HepG2 (cell line): ENCODE data around the gene UAP1L1. TPM values are rescaled to one million over a fixed set of nuclear protein-coding genes. Genes with fewer than 3 reads are reported as not detected.

Experiments used
- ATRX ChIP-seq: sonication (generic); formaldehyde crosslinking; IDR thresholded peaks from 2 replicates; pipeline ENCODE4 v1.4.0; 2020; ENCODE audit warnings: missing genetic modification reagents, borderline replicate concordance
- CEBPB ChIP-seq: IDR thresholded peaks from 2 replicates; pipeline ENCODE4 v1.6.1; 2011; ENCODE audit warnings: low read depth, low read length, improper control_type of control experiment, borderline replicate concordance
- ESRRA ChIP-seq: sonication (generic); formaldehyde crosslinking; IDR thresholded peaks from 2 replicates; pipeline ENCODE4 v1.5.1; 2020; ENCODE audit warnings: mild to moderate bottlenecking, low read depth, missing genetic modification reagents
- ISL2 ChIP-seq: sonication (generic); formaldehyde crosslinking; IDR thresholded peaks from 2 replicates; pipeline ENCODE4 v1.5.0; 2020; ENCODE audit warnings: missing genetic modification reagents
- JUN ChIP-seq: sonication (generic); formaldehyde crosslinking; IDR thresholded peaks from 2 replicates; pipeline ENCODE4 v1.4.0; 2020; ENCODE audit warnings: mild to moderate bottlenecking, missing genetic modification reagents
- KDM6A ChIP-seq: IDR thresholded peaks from 2 replicates; pipeline ENCODE4 v1.6.1; 2016; ENCODE audit warnings: low read depth
- KMT2B ChIP-seq: IDR thresholded peaks from 2 replicates; pipeline ENCODE4 v1.6.1; 2016; ENCODE audit warnings: missing genetic modification reagents, missing compliant biosample characterization
- MYPOP ChIP-seq: sonication (generic); formaldehyde crosslinking; IDR thresholded peaks from 2 replicates; pipeline ENCODE4 v1.8.1; 2023; ENCODE audit warnings: mild to moderate bottlenecking, moderate library complexity, missing genetic modification reagents
- NFIB ChIP-seq: sonication (generic); formaldehyde crosslinking; IDR thresholded peaks from 2 replicates; pipeline ENCODE4 v1.9.0; 2021; ENCODE audit warnings: missing genetic modification reagents, mild to moderate bottlenecking, borderline replicate concordance
- NR0B2 ChIP-seq: sonication (generic); formaldehyde crosslinking; IDR thresholded peaks from 2 replicates; pipeline ENCODE4 v1.4.0; 2020; ENCODE audit warnings: mild to moderate bottlenecking, missing genetic modification reagents
- RORA ChIP-seq: sonication (generic); formaldehyde crosslinking; IDR thresholded peaks from 2 replicates; pipeline ENCODE4 v1.5.0; 2020; ENCODE audit warnings: mild to moderate bottlenecking, missing genetic modification reagents, moderate library complexity
- SMAD3 ChIP-seq: sonication (generic); formaldehyde crosslinking; IDR thresholded peaks from 2 replicates; pipeline ENCODE4 v1.4.0; 2020; ENCODE audit warnings: missing genetic modification reagents
- SNAI1 ChIP-seq: sonication (generic); formaldehyde crosslinking; IDR thresholded peaks from 2 replicates; pipeline ENCODE4 v1.5.0; 2020; ENCODE audit warnings: mild to moderate bottlenecking, missing genetic modification reagents, borderline replicate concordance
- SPEN ChIP-seq: sonication (generic); formaldehyde crosslinking; IDR thresholded peaks from 2 replicates; pipeline ENCODE4 v1.5.1; 2020; ENCODE audit warnings: low read depth, mild to moderate bottlenecking, missing genetic modification reagents
- SRSF1 ChIP-seq: fragments of 200-400 bp; formaldehyde crosslinking; optimal IDR thresholded peaks from 2 replicates; pipeline ENCODE3; 2017; ENCODE audit warnings: mild to moderate bottlenecking, low read depth, low read length, moderate library complexity
- TFDP2 ChIP-seq: sonication (generic); formaldehyde crosslinking; IDR thresholded peaks from 2 replicates; pipeline ENCODE4 v1.4.0; 2020; ENCODE audit warnings: missing genetic modification reagents
- TMF1 ChIP-seq: sonication (generic); formaldehyde crosslinking; IDR thresholded peaks from 2 replicates; pipeline ENCODE4 v1.8.1; 2022; ENCODE audit warnings: low read depth, missing genetic modification reagents
- TOE1 ChIP-seq: sonication (generic); formaldehyde crosslinking; IDR thresholded peaks from 2 replicates; pipeline ENCODE4 v1.4.0; 2020; ENCODE audit warnings: mild to moderate bottlenecking, missing genetic modification reagents
- U2AF2 ChIP-seq: fragments of 200-400 bp; formaldehyde crosslinking; IDR thresholded peaks from 2 replicates; pipeline ENCODE4 v1.6.1; 2017; ENCODE audit warnings: low read depth, mild to moderate bottlenecking, low read length
- WIZ ChIP-seq: sonication (generic); formaldehyde crosslinking; IDR thresholded peaks from 2 replicates; pipeline ENCODE4 v1.5.1; 2020; ENCODE audit warnings: mild to moderate bottlenecking, missing genetic modification reagents
- ZFY ChIP-seq: sonication (generic); formaldehyde crosslinking; IDR thresholded peaks from 2 replicates; pipeline ENCODE4 v1.4.0; 2020; ENCODE audit warnings: missing genetic modification reagents
- ZNF12 ChIP-seq: sonication (generic); formaldehyde crosslinking; IDR thresholded peaks from 2 replicates; pipeline ENCODE4 v1.5.0; 2020; ENCODE audit warnings: missing genetic modification reagents
- ZNF136 ChIP-seq: sonication (generic); formaldehyde crosslinking; IDR thresholded peaks from 2 replicates; pipeline ENCODE4 v1.8.1; 2022; ENCODE audit warnings: low read depth, mild to moderate bottlenecking, moderate library complexity, missing genetic modification reagents
- ZNF260 ChIP-seq: sonication (generic); formaldehyde crosslinking; IDR thresholded peaks from 2 replicates; pipeline ENCODE4 v1.4.0; 2020; ENCODE audit warnings: missing genetic modification reagents, low read depth, mild to moderate bottlenecking, borderline replicate concordance
- ZNF484 ChIP-seq: sonication (generic); formaldehyde crosslinking; IDR thresholded peaks from 2 replicates; pipeline ENCODE4 v1.5.1; 2020; ENCODE audit warnings: mild to moderate bottlenecking, low read depth, missing genetic modification reagents, borderline replicate concordance
- ZNF629 ChIP-seq: sonication (generic); formaldehyde crosslinking; conservative IDR thresholded peaks from 2 replicates; pipeline ENCODE4 v1.5.0; 2020; ENCODE audit warnings: missing genetic modification reagents
- ZNF670 ChIP-seq: sonication (generic); formaldehyde crosslinking; IDR thresholded peaks from 2 replicates; pipeline ENCODE4 v1.8.0; 2022; ENCODE audit warnings: mild to moderate bottlenecking, missing genetic modification reagents, borderline replicate concordance
- ZNF761 ChIP-seq: sonication (generic); formaldehyde crosslinking; conservative IDR thresholded peaks from 2 replicates; pipeline ENCODE4 v1.4.0; 2020; ENCODE audit warnings: mild to moderate bottlenecking, missing genetic modification reagents
- ZNF776 ChIP-seq: sonication (generic); formaldehyde crosslinking; IDR thresholded peaks from 2 replicates; pipeline ENCODE4 v1.4.0; 2020; ENCODE audit warnings: mild to moderate bottlenecking, missing genetic modification reagents
- ZNF891 ChIP-seq: sonication (generic); formaldehyde crosslinking; IDR thresholded peaks from 2 replicates; pipeline ENCODE4 v1.5.0; 2020; ENCODE audit warnings: mild to moderate bottlenecking, missing genetic modification reagents
- polyA plus RNA-seq, 8 experiments: library from polyadenylated mRNA; depleted of rRNA in 3 of 8; stranded (reverse) in 7 of 8; unstranded in 1 of 8; fragments of >200 nt; fragmentation: Illumina TruSeq in 4 of 8; extraction: Trizol in 4 of 8; gene quantifications; 2 replicates each; pipeline versions ENCODE4 v1.2.1 to v1.2.3, GENCODE V29; 2011 to 2016; ENCODE audit warnings: low read depth in 4 of 8, missing spikeins in 1 of 8, mixed read lengths in 1 of 8; ENCODE audit not compliant: insufficient read depth in 1 of 8
- total RNA-seq, 5 experiments: library from RNA; depleted of rRNA; stranded (reverse); fragments of >200 nt; fragmentation: Illumina TruSeq; extraction: Trizol; gene quantifications; 2 replicates each; pipeline ENCODE4 v1.2.3, GENCODE V29; 2016; ENCODE audit warnings: low read depth in 1 of 5
- TF ChIP-seq, protein P1 (sequence below): sonication (generic); formaldehyde crosslinking; IDR thresholded peaks from 2 replicates; pipeline ENCODE4 v1.8.1; 2022; ENCODE audit warnings: mild to moderate bottlenecking, missing genetic modification reagents

Gene UAP1L1
- total and polyA plus RNA-seq, 2 of the 13 experiments (the other 11 are each of a cell fraction or from before 2014, with no cell fraction given), result 5.4 to 6.4 TPM

DNA sequence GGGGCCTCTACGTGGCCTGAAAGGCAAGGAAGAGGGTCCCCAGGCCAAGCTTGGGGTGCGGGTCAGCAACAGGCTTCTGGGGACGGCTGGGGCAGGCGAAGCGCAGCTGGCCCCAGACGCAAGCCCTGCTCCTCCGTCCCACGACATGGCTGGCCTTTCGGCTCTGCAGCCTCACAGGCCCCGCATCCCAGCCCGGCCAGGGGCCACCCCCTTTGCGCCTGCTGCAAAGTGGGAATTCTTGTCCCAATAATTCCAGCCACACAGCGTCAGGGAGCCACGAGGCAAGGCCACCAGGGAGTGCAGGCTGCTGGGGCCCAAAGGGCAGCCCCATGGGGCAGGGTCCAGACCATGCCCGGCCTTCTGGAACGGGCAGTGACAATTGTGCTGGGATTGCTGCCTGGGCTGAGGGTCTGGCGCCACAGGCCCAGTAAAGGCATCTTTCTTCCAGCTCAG, 22.4 kb upstream of the UAP1L1 start (continued):
- no peak for TF ChIP-seq TFDP2
- no peak for TF ChIP-seq ZNF136 (CRISPR knock-in tag)
- TF ChIP-seq SNAI1, result no peak
- no peak for TF ChIP-seq JUN (CRISPR knock-in tag)
- no peak for TF ChIP-seq ZNF891 (CRISPR knock-in tag)
- no peak for TF ChIP-seq ZNF761 (CRISPR knock-in tag)
- TF ChIP-seq, protein P1, sequence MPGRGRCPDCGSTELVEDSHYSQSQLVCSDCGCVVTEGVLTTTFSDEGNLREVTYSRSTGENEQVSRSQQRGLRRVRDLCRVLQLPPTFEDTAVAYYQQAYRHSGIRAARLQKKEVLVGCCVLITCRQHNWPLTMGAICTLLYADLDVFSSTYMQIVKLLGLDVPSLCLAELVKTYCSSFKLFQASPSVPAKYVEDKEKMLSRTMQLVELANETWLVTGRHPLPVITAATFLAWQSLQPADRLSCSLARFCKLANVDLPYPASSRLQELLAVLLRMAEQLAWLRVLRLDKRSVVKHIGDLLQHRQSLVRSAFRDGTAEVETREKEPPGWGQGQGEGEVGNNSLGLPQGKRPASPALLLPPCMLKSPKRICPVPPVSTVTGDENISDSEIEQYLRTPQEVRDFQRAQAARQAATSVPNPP (CRISPR knock-in tag), result no peak
- no peak for TF ChIP-seq ESRRA (CRISPR knock-in tag)
- TF ChIP-seq ZNF12, result no peak
- TF ChIP-seq NFIB (CRISPR knock-in tag), result no peak
- no peak; the same call in 1 of the 2 replicates for TF ChIP-seq TMF1 (CRISPR knock-in tag)
- no peak; the same call in 1 of the 2 replicates for TF ChIP-seq KMT2B (CRISPR knock-in tag)
- TF ChIP-seq KDM6A (CRISPR knock-in tag), result no peak
- no peak for TF ChIP-seq ATRX (CRISPR knock-in tag)
- no peak for TF ChIP-seq WIZ
- no peak for TF ChIP-seq SMAD3
- TF ChIP-seq ZFY, result peak; percentile 89
- TF ChIP-seq ZNF776, result no peak; the same call in 1 of the 2 replicates
- TF ChIP-seq ISL2 (CRISPR knock-in tag), result no peak
- no peak for TF ChIP-seq ZNF670 (CRISPR knock-in tag)
- peak; percentile 72 for TF ChIP-seq SRSF1
- no peak for TF ChIP-seq CEBPB
- no peak for TF ChIP-seq ZNF260 (CRISPR knock-in tag)
- TF ChIP-seq RORA (CRISPR knock-in tag), result no peak
- no peak for TF ChIP-seq U2AF2
- TF ChIP-seq ZNF484 (CRISPR knock-in tag), result no peak
- TF ChIP-seq NR0B2, result no peak
- no peak for TF ChIP-seq MYPOP
- TF ChIP-seq SPEN, result 0 out of 2 replicates have a peak, but pooled peaks have one; percentile 8
- TF ChIP-seq ZNF629 (CRISPR knock-in tag), result peak; percentile 23; the same call in 1 of the 2 replicates
- no peak for TF ChIP-seq TOE1 (CRISPR knock-in tag)
